CD4-positive, alpha-beta T cell treated with Interleukin-12 subunit alpha and Interleukin-12 subunit beta, for 1 hour (primary cell): Measurements from ENCODE around the gene ATP2A1.
"Not testable (repeated sequence)": the region's sequence is repeated elsewhere in the genome, so short reads cannot be mapped to it uniquely, and the experiment has no call there.

Source experiments
- DNase-seq: peaks from one replicate; pipeline ENCODE4 v3.0.0-alpha.2; 2020

Gene ATP2A1

DNA sequence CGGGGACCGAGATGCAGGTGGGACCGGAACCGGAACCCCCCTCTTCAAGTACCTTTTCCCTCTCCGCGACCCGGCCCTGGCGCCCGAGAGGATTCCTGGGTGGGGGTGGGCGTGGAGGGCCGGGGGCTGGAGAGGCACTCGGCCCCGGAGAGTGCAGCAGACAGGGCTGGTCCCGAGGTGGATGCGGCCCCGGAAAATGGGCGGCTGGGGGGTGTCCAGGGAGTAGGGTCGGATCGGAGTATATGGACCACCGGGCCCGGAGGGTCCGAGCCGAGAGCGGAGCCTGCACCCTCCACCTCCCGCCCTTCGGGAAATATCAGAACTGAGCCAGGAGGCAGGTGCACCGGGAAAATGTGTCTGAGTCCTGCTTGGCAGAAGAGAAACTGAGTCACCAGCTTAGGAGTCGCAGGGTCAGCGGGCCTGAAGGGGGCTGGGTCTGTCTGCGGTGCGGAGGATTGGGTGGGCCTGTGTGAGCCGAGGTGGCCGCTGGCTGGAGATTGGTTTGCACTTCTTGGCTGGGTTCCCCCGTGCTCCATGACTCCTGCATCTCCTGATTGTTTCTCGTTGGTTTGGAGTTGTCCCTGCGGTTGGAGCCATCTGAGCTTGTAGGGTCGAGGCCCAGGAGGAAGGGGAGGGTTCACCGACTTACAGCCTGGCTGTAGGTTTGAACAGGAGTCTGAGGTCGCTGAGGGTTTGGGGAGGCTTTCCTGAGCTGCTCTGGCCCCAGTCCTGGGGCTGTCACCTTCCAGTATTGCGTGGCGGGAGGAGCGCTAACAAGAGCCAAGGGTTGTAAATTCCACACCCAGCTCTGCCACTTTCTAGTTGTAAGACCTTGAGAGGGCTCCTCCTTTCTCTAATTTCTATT lies 14.1 kb upstream of the ATP2A1 start:
- DNase-seq = peak; percentile 28

DNA sequence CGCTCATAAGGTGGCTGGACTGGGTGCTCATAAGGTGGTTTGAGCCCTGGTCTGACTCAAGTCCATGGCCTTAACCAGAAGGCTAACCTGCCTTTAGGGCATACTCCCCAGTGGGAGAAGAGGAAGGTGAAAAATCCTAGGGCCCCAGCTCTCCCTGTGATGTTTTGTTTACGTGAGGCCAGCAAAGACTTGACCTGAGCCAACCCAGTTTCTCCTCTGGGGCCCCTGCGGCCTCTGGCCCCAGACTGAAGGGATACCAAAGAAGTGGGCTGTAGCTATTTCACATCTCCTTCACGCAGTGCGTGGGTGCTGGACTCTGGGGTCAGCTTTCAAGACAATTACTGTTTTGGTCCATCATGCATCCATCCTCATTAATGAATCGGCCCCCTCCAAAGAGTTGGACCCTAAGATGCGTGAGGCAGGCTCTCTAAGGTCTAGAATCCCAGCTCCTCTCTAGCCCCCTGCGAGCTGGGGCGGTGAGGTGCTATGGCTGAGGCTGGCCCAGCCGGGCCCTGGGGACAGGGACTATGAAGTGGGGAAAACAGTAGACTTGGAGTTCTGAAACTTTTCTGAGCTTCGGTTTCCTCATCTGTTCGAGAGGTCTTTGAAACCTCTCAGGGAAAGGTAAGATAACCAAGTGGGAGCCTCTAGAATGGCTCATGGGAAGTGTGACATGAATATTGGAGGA lies 13.1 kb upstream of the ATP2A1 start:
- no peak for DNase-seq

DNA sequence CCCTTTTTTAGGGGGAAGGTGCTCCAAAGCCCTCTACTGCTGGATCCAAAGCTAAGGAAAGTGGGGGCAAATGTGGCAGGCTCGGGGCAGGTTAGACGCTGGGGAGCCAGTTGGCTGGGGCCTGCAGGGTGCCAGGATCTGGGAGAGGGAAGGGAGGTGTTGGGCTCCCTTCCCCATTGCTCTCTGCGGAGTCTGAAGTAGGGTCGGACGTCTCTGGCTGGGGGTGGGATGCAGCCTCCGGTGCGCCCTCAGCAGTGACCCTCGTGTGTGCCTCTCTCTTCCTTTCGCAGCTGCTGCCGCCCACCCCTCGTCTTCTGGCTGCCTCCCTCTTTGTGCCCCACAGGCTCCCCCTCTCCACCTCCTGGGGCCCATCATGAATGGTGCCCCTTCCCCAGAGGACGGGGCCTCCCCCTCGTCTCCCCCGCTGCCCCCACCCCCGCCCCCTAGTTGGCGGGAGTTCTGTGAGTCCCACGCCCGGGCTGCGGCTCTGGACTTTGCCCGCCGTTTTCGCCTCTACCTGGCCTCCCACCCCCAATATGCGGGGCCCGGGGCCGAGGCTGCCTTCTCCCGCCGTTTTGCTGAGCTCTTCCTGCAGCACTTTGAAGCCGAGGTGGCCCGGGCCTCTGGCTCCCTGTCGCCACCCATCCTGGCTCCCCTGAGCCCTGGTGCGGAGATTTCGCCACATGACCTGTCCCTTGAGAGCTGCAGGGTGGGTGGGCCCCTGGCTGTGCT lies 12.4 kb upstream of the ATP2A1 start:
- DNase-seq = no peak

DNA sequence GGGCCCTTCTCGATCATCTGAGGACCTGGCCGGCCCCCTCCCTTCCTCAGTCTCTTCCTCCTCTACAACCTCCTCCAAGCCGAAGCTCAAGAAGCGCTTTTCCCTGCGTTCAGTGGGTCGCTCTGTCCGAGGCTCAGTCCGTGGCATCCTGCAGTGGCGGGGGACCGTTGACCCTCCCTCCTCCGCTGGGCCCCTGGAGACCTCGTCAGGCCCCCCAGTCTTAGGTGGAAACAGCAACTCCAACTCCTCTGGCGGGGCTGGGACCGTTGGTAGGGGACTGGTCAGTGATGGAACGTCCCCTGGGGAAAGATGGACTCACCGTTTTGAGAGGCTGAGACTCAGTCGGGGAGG lies 11.9 kb upstream of the ATP2A1 start:
- DNase-seq = no peak

DNA sequence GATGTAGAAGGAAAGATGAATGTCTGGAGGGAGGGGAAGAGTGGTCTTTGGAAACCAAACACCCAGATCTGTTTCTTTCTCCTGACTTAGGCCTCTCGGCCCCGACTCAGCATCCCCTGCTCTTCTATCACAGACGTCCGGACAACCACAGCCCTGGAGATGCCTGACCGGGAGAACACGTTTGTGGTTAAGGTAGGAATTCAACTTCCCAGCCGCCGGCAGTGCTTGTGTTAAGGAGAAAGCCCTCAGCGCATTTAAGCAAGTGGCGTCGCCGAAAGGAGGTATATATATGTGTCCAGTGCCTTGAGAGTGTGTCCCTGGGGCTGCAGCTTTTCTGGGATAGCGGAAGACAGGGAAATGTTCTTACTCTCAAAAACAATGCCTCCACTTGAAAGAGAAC lies 11.0 kb upstream of the ATP2A1 start:
- no peak for DNase-seq

DNA sequence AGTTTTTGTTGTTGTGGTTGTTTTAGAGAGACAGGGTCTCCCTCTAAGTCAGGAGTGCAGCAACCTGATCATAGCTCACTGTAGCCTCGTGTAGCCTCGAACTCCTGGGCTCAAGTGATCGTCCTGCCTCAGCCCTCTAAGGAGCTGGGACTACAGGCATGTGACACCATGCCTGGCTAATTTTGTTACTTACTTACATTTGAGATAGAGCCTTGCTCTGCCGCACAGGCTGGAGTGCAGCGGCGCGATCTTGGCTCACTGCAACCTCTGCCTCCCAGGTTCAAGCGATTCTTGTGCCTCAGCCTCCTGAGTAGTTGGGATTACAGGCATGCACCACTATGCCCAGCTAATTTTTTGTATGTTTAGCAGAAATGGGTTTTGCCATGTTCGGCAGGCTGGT lies 10.6 kb upstream of the ATP2A1 start:
- not testable (repeated sequence) for DNase-seq

DNA sequence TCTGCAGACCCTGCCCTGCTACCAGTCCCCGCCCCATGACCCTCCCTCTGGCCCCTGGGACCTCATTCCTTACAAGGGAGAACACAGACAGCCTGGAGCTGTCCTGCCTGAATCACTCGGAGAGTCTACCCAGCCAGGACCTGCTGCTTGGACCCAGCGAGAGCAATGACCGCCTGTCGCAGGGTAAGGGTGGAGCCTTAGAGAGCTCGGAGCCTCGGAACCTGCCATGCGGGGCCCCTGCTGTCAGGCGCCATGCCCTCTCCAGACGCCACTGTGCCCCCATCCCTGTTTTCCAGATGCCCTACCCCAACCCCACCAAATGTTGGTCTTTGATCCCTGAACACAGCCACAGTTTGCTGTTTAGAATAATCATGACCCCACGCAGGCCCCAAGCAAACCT lies 9.1 kb upstream of the ATP2A1 start:
- no peak for DNase-seq

DNA sequence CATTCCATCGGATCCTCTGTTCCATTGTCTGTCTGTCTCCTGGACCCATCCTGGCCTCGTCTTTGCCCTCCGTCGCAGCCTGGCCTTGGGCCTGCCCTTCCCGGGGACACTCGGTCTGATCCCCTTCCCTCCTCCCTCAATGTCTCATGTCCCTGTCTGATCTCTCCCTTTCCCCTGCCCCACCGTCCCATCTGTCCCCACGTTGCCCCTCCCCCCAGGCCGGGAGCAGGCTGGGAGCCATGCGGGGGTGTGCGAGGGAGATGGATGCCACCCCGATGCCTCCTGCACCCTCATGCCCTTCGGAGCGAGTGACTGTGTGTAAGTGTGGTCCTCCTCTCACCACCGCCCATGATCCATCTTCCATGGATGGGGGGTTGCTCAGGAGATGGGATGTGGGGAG lies 5.3 kb upstream of the ATP2A1 start:
- no peak for DNase-seq

DNA sequence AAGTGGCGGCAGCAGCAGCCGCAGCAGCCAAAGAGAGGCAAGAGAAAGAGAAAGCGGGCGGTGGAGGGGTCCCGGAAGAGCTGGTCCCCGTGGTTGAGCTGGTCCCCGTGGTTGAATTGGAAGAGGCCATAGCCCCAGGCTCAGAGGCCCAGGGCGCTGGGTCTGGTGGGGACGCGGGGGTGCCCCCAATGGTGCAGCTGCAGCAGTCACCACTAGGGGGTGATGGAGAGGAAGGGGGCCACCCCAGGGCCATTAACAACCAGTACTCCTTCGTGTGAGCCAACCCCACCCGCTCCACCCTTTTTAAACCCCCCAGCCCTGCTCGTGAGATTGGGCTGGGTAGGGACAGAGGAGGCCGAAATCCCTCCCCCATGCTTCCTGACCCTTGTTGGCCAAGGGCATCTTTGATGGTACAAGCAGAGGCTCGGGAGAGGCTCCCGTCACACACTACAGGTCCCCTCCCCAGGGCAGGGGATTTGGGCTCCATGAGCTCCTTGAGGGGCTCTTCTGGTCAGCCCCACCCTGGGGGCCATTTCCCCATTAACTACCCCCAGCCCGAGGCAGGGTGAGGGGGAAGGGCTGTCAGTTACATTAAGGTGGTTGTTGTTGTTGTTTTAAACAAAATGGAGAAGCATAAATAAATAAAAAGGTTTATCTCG lies 4.6 kb upstream of the ATP2A1 start:
- DNase-seq = peak; percentile 68

DNA sequence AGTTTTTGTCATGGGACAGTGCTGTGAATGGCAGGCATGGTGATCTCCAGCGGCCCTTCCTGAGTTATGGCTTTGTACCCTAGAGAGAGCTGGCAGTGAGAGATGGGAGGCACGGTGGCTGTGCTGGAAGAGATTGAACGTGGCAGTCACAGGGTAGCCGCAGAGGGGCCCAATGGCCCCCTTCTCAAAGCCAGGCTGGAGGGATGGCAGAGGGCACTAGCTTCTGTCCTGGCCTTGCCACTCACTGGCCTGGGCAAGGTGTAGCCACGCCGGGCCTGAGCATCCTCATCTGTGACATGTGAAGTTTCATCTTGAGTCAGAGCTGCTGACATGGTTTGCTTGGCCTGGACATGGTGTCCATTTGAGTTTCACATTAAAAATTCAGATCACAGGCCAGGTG lies 3.9 kb upstream of the ATP2A1 start:
- DNase-seq = no peak

DNA sequence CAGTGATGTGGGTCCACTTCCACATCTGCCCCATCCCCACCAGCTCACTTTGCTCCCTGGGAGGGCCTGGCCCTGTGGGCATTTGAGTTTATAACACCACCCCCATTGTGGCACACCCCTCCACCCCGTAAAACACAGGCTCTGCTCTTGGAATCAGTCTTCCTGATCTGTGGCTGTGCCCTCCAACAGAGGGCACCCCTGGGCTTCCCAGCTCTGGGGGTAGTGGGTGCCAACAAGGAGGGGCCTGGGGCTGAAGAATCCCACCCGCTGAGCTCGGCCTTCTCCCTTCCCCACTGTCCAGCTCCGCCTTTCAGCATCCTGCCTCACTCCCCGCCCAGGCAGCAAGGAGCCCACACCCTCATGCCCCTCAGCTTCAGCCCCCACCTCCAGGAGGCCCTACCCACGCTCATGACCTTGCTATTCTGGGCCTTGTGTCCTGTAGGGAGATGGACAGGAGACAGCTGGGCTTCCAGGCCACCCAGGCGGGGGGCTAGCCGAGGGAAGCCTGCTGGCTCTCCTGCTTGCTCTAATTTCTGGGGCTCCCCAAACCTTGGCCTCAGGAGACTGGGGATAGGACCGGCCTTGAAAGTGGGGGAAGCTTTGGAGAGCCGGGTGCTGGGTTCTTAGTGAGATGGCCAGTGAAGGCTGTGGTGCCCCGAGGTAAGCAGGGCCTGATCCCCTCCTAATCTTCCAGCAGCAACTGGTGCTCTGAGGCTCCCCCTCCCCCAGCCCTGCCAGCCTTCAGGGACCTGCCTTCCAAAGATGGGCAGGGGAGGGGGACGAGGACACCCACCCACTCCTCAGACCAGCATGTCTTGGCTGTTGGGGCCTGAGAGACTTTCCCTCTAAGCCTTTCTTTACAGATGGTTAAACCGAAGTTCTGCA lies 2.9 kb upstream of the ATP2A1 start:
- no peak for DNase-seq

DNA sequence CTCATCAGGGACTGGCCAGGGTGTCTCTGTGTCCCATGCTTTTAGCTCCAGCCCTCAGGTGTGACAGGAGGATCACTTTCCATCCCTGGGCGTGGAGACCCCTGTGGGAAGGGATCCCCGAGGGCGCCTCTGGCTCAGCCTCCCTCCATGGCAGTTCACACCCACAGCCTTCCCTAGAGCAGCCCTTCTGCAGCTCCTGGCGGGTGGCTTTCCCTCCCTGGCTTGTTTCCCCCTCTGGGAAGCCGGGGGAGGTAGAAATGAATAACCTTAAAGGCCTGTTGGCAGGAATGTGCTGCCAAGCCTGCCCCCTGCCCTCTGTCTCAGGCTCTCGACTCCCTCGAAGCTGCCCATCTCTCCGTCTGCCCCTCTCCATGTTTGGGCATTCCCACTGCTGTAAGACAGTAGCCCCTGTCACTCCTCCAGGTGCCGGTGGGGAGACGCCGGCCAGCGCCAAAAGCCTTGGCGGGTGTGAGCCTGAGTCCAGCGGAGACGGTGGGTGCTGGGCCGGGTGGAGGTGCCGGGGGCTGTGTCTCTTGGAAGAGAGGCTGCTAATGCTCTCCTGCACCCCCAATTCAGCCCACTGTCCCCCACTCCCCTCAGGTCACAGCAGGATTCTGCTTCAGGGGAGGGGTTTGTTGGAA lies 2.1 kb upstream of the ATP2A1 start:
- no peak for DNase-seq

DNA sequence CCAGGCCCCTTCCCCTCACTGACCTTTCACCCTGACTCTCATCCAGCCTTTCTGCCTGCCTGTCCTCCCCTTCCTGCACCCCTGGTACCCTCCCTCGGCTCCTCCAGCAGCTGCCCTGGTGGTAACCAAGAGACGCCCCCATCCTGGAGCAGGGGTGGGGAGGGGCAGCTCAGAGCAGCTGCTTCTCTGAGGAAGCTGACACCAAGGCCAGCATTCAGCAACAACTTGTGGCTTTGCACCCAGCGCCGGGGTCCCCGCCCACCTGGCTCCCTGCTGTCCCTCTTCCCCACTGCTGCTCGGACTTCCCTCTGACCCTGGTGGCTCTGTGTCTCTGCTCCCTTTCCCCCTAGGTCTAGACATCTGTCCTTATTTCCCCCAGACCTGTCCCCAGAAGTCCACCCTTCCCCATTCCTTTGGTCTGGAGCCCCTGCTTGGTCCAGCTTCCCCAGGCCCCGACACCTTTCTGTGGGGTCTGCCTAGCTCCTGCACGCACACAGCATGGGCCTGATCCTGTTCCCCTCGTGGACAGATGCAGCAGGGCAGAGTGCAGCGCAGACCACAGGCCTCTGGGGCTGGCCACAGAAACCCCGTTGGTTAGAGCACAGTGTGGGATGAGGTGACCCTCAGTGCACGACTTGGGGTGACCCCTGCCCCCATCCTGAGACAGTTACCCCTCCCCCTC lies 1.2 kb upstream of the ATP2A1 start:
- no peak for DNase-seq

DNA sequence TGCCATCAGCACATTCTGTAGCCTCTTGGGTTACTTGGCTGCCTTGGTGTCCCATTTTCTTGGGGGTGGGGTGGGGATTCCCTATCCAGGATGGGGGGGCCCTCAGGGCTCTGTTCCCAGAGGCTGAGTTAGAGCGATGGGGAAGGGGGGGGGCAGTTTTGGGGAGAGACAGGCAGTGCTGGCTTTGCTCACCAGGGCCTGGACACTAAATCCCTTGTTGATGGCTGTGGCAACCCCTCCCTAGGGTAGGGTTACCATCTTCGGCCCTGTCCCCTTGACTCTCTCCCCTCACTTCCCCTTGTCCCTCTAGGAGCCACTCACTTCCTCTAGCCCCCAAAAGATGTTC lies 660 bp upstream of the ATP2A1 start:
- DNase-seq = no peak

DNA sequence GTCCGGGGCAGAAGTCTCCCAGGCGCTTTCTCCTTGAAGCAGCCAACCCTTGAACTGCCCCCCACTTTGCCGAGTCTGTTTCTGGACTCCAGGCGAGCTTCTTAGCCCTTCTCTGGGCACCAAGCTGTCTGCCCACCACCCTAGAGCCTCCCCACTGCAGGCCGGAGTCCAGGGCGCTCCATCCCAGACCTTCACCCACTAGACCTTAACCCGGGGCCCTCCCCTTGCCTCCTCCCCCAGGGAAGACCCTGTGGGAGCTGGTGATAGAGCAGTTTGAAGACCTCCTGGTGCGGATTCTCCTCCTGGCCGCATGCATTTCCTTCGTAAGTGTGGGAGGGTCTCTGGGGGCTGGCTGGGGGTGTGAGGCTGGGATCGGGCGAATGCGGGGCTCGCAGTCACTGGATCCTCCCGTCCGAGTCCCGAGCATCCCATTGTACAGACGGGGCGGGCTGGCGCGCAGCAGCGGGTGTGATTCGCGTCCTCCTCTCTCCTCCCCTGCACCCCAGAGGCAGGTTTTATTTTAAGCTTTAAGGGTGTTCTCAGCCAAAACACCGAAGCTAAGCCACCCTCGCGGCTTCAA lies 1.1 kb downstream of the ATP2A1 start:
- DNase-seq = no peak

DNA sequence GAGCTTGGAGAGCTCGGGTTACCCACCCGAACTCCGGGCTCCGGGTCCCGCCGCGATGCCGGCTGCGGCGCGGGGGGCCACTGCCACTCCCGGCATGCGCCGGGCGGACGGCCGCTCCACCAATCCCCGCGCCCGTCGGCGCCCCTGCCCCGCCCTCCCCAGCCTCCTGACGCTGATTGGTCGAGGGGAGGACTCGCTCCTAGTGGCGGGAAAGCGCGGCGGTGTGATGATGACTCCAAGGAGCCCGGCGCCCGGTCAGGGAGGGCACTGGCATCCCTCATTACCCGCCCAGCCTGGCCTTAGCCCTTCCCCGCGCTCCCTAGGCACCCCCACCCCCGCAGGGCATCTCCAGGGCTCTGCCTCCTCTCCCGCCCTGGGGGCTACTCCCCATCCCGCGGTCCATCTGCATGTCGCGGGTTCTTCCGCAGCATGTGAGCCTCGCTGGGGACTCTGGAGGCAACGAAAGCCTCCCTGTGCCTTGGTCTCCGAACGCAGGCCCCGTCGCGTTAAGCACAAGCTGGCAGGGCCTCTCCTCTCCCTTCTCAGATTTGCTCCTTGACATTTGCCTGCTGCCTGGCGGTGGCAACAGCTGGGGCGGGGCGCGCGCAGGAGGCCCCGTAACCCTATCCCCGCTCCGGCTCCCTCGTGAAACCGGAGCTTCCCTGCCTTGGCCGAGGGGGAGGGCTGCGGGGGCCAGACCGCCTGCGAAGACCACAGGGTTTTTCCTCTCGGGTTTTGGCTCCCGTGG lies 1.7 kb downstream of the ATP2A1 start:
- DNase-seq = peak; percentile 91

DNA sequence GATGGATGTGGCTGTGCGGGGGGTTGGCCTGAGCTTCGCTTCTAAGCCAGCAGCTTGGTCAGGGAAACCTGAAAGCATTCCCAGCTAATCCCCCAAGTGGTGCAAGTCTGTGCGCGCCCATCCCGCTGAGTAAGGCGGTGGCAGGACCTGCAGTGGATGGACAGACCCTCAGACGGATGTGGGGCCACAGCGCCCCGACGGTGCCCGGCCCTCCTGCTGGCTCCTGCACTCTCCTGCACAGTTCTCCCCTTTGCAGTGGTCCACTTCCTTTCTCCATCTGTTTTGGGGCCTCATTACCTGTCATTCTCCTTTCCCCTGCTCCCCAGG lies 2.3 kb downstream of the ATP2A1 start:
- DNase-seq = no peak

DNA sequence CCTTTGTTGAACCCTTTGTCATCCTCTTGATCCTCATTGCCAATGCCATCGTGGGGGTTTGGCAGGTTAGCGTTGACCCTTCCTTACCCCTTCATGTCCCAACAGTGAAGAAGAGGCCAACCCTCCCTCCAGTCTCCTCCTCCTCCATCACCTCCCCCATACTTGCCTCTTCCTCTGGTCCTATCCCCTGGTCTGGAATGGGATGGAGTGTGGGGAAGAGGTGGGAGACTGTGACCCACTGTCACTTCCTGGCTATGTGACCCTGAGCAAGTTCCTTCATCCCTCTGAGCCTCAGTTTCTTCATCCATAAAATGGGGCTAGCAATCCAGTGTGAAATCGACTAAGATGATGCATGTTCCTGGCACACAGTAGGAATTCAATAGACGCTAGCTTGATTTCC lies 2.7 kb downstream of the ATP2A1 start:
- DNase-seq = no peak

DNA sequence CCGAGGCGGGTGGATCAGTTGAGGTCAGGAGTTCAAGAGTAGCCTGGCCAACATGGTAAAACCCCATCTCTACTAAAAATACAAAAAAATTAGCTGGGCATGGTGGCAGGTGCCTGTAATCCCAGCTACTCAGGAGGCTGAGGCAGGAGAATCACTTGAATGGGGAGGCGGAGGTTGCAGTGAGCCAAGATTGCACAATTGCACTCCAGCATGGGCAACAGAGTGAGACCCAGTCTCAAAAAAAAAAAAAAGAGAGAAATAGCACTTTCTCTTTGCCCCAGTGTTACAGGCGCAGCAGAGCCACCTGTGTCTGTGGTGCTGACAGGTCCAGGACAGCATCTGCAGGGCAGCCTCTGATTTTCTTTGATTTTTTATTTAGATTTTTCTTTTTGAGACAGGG lies 3.3 kb downstream of the ATP2A1 start:
- DNase-seq = not testable (repeated sequence)

DNA sequence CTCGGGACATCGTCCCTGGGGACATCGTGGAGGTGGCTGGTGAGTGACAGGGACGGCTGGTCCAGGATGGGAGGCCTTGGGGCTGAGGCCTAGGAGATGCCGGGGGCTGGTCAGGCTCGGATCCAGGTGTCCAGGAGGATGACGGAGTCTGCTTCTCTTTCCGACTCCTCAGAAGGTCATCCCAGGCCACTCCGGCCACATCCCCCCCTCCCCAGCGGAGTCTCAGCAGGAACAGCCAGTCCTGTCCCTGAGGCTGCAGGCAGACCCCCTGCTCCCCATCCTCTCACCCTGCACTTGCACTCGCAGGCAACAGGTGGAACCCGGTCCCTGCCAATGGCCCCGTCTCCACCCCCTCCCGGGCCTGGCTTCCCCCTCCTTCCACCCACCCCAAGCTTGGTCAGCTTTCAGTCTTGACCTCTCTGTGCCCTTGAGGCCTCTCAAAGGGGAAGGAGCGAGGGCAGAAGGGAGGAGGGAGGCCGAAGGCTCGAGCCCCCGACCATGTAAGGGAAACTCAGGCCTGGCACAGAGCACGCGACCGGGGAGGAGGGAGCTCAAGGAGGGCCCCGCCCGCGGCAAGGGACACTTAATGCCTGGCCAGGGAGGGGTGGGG lies 4.4 kb downstream of the ATP2A1 start:
- DNase-seq = no peak
